ENCODE results near the gene ST8SIA6. TPM values are rescaled to one million over a fixed set of nuclear protein-coding genes. Genes with fewer than 3 reads are reported as not detected.

The ST8SIA6 gene
- total RNA-seq, 1 donor: 0.36 TPM

DNA sequence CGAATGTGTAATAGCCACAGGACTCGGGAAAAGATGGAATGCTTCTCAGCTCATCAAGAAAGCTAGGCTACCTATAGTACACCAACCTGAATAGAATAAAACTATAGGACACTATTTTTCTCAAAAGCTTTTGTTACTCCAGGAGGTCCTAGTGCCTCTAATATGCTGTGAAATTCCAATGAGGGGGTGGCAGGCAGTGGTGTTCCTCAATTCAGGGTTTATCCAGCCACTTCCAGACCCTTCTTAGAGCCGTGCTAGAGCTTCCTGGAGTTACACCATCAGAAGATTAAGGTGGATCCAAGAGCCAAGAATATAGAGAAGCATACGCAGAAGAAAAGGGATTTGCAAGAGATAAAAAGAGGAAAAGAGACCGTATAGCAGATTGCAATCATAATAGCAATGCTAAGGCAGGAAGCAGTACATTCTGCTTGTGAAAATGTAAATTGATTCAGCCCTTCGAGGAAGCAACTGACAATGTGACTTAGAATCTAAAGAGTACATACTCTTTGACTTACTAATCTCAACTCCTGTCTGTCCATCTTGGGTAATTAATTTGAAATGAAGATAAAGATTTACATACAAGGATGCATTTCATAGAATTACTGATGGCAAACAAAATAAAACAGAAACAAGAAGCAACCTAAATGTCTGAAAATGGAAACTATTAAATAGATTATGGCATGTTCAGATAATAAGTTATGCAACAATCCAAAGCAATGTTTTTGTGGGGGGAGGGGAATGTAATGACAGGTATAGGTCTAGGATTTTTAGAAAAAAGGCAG lies 2.1 kb downstream of the ST8SIA6 start:
- Histone ChIP-seq H2AFZ (ENCODE audit: low read length) (no peak overlapping the region), H4K20me1 (ENCODE audit: insufficient read depth, low read length) (no peaks in the 10 kb centered on the region), H3K9me3 (ENCODE audit: low read depth, low read length) (peaks cover 12% of the 10 kb centered on the region), H3K4me1 (ENCODE audit: insufficient read depth, low read length) (peaks cover 5% of the 10 kb centered on the region), H3K79me2 (ENCODE audit: insufficient read depth, low read length) (no peaks in the 10 kb centered on the region), H3K27ac (ENCODE audit: low read depth, low read length) (no peak overlapping the region), H3K4me2 (ENCODE audit: insufficient read depth, low read length) (no peak overlapping the region), H3K36me3 (ENCODE audit: insufficient read depth, low read length) (no peaks in the 10 kb centered on the region), H3K4me3 (ENCODE audit: insufficient read depth, low read length) (no peak overlapping the region), H3K27me3 (ENCODE audit: insufficient read depth, low read length) (peaks cover 21% of the 10 kb centered on the region)
- DNase-seq (ENCODE audit: insufficient read length, low spot score, missing footprints): peak; percentile 42
- TF ChIP-seq, protein P1, sequence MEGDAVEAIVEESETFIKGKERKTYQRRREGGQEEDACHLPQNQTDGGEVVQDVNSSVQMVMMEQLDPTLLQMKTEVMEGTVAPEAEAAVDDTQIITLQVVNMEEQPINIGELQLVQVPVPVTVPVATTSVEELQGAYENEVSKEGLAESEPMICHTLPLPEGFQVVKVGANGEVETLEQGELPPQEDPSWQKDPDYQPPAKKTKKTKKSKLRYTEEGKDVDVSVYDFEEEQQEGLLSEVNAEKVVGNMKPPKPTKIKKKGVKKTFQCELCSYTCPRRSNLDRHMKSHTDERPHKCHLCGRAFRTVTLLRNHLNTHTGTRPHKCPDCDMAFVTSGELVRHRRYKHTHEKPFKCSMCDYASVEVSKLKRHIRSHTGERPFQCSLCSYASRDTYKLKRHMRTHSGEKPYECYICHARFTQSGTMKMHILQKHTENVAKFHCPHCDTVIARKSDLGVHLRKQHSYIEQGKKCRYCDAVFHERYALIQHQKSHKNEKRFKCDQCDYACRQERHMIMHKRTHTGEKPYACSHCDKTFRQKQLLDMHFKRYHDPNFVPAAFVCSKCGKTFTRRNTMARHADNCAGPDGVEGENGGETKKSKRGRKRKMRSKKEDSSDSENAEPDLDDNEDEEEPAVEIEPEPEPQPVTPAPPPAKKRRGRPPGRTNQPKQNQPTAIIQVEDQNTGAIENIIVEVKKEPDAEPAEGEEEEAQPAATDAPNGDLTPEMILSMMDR (IDR thresholded peaks at IDR 0.05; ENCODE audit: extremely low read depth, low read depth, low read length): no peak

DNA sequence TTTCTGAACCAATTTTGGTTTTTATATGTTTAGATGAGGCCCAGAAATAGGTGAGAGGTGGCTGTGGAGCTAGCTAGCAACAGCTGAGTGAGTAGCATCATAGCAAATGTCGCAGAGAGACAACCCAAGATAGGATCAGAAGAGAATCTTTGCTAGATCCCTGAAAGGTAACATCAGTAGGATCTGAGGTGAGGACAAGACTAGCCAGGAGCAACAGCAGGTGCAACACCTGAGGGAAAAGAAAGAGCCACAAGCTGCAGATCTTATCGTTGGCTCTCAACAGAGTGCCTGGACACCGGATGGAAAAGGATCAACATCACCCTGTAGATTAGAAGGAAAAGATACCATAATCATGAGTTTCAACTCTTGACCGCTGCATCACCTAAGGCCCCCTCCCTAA lies 4.4 kb downstream of the ST8SIA6 start:
- Histone ChIP-seq H3K79me2 (ENCODE audit: insufficient read depth, low read length) (no peaks in the 10 kb centered on the region), H3K27ac (ENCODE audit: low read depth, low read length) (no peak overlapping the region), H3K4me2 (ENCODE audit: insufficient read depth, low read length) (no peak overlapping the region), H3K36me3 (ENCODE audit: insufficient read depth, low read length) (no peaks in the 10 kb centered on the region), H3K4me3 (ENCODE audit: insufficient read depth, low read length) (no peak overlapping the region), H2AFZ (ENCODE audit: low read length) (no peak overlapping the region), H3K4me1 (ENCODE audit: insufficient read depth, low read length) (peaks cover 5% of the 10 kb centered on the region), H4K20me1 (ENCODE audit: insufficient read depth, low read length) (no peaks in the 10 kb centered on the region), H3K9me3 (ENCODE audit: low read depth, low read length) (peaks cover 12% of the 10 kb centered on the region), H3K27me3 (ENCODE audit: insufficient read depth, low read length) (peaks cover 28% of the 10 kb centered on the region)
- DNase-seq (ENCODE audit: insufficient read length, low spot score, missing footprints): no peak
- TF ChIP-seq, protein P1 (IDR thresholded peaks at IDR 0.05; ENCODE audit: extremely low read depth, low read depth, low read length): no peak

DNA sequence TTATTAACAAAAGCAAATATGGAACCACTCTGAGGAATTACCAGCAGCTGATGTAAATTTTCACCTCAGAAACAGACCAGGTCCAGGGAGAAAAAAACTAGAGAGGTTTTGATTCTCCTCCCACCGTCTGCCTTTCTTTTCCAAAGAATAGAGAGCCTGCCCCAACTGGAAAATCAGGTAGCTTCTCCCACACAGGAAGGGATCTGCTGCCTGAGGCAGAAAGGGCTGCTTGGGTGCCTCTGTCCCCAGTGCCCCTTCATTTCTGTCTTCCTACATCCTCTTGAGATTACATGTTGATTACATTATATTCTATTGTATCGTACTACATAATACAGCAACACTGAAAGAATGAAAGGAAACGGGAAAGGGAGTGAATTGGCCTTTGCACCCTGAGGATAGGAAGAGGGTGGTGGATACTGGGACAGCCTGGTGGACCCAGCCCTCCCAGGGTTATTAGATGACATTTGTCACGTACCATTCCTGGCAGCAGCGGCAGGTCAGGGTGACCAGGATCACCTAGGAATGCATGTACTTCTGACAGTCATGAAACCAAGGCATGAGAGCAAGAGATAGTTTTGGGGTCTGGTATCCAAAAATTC lies 8.9 kb downstream of the ST8SIA6 start:
- H3K36me3 ChIP-seq (ENCODE audit: insufficient read depth, low read length): no peaks in the 10 kb centered on the region
- peaks cover 34% of the 10 kb centered on the region for H3K27me3 ChIP-seq (ENCODE audit: insufficient read depth, low read length)
- TF ChIP-seq, protein P1 (IDR thresholded peaks at IDR 0.05; ENCODE audit: extremely low read depth, low read depth, low read length): no peak

DNA sequence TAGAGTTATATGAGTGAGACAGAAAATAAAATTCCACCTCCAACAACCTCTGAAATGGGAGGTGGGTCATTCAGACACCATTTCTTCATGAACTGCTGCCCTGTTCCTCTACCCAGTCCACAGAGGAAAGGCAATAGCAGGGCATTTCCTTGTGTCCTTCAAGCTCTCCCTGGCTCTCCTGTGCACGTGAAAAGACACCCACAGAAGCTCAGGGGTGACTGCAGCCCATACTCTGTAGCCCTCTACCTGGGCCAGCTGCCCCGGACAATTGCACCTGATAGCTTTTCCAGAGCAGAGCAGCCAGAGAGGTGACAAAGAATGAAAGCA lies 10.0 kb downstream of the ST8SIA6 start:
- Histone ChIP-seq H3K4me3 (ENCODE audit: insufficient read depth, low read length) (no peak overlapping the region), H4K20me1 (ENCODE audit: insufficient read depth, low read length) (no peaks in the 10 kb centered on the region), H3K27me3 (ENCODE audit: insufficient read depth, low read length) (peaks cover 34% of the 10 kb centered on the region), H3K79me2 (ENCODE audit: insufficient read depth, low read length) (no peaks in the 10 kb centered on the region), H3K4me1 (ENCODE audit: insufficient read depth, low read length) (no peaks in the 10 kb centered on the region), H2AFZ (ENCODE audit: low read length) (no peak overlapping the region), H3K36me3 (ENCODE audit: insufficient read depth, low read length) (no peaks in the 10 kb centered on the region), H3K9me3 (ENCODE audit: low read depth, low read length) (peaks cover 4% of the 10 kb centered on the region), H3K4me2 (ENCODE audit: insufficient read depth, low read length) (no peak overlapping the region), H3K27ac (ENCODE audit: low read depth, low read length) (no peak overlapping the region)
- no peak for DNase-seq (ENCODE audit: insufficient read length, low spot score, missing footprints)
- TF ChIP-seq, protein P1 (IDR thresholded peaks at IDR 0.05; ENCODE audit: extremely low read depth, low read depth, low read length): no peak

More for the DNA sequence above, 8.9 kb downstream of the ST8SIA6 start:
- Histone ChIP-seq H4K20me1 (ENCODE audit: insufficient read depth, low read length) (no peaks in the 10 kb centered on the region), H2AFZ (ENCODE audit: low read length) (no peak overlapping the region), H3K9me3 (ENCODE audit: low read depth, low read length) (peaks cover 12% of the 10 kb centered on the region), H3K4me1 (ENCODE audit: insufficient read depth, low read length) (no peaks in the 10 kb centered on the region), H3K4me2 (ENCODE audit: insufficient read depth, low read length) (no peak overlapping the region), H3K27ac (ENCODE audit: low read depth, low read length) (no peak overlapping the region), H3K4me3 (ENCODE audit: insufficient read depth, low read length) (no peak overlapping the region), H3K79me2 (ENCODE audit: insufficient read depth, low read length) (no peaks in the 10 kb centered on the region)
- DNase-seq (ENCODE audit: insufficient read length, low spot score, missing footprints): no peak
